Left ventricle myocardium inferior (tissue), 1 donor: ENCODE data around the gene RREB1. TPM values are rescaled to one million over a fixed set of nuclear protein-coding genes. Genes with fewer than 3 reads are reported as not detected.

Experiments used
- DNase-seq: peaks from one replicate; pipeline ENCODE4 v3.0.0-alpha.2; 2020
- H3K27ac ChIP-seq: fragments of 200-600 bp; replicated peaks from 2 replicates; pipeline ENCODE4 v1.8.0; 2021
- H3K27me3 ChIP-seq: fragments of 200-600 bp; 2 replicates; pipeline ENCODE4 v1.8.0; 2021; ENCODE audit warnings: low read depth
- H3K36me3 ChIP-seq: fragments of 200-600 bp; 2 replicates; pipeline ENCODE4 v1.8.0; 2021
- H3K4me1 ChIP-seq: fragments of 200-600 bp; 2 replicates; pipeline ENCODE4 v1.8.0; 2021
- H3K4me3 ChIP-seq: fragments of 200-600 bp; 2 replicates; pipeline ENCODE4 v1.8.0; 2021; ENCODE audit warnings: mild to moderate bottlenecking, moderate library complexity
- H3K9me3 ChIP-seq: fragments of 200-600 bp; replicated peaks from 2 replicates; pipeline ENCODE4 v1.8.0; 2021
- CTCF ChIP-seq: fragments of 200-600 bp; IDR thresholded peaks from 2 replicates; pipeline ENCODE4 v1.8.0; 2021; ENCODE audit warnings: antibody characterized with exemption, mild to moderate bottlenecking, borderline replicate concordance
- intact Hi-C: fragments of 100-400 bp; cut with micrococcal nuclease; formaldehyde crosslinking; loops from one replicate; pipeline ENCODE4 v1.11.0; 2022
- total RNA-seq: library from RNA; stranded (reverse); fragmentation: NEBNext Ultra II Directional; extraction: Animal tissue kit (Norgen Biotek cat#: 25700); gene quantifications from one replicate; pipeline ENCODE4 v1.2.1, GENCODE V29; 2021
- donor health status: DM: no; HTN: yes; CAD: no; lungs with severe emphysema.

RREB1 gene
- total RNA-seq, 1 donor from 2014 or later = 33.3 TPM

DNA sequence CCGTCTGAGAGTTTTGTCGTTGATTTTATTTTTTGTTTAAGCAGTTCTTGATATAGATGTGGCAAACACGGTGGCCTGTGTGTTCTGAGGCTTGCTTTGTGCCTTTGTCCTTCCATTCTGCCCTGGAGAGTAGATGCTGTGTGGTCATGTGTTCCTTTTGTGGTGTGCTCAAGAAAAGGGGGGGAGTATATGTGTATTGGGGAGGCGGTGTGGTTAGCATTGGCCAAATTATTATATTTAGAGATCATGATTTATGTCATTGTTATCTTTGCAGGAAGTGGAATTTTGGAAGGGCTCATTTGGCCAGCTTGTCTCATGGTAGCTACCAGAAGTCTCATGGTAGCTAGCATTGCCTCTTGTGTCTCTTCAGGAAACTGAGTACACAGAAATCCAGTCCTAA is 16.4 kb downstream of the RREB1 start:
- H3K27ac ChIP-seq = peak overlapping the region; percentile 36
- no peak for TF ChIP-seq CTCF

DNA sequence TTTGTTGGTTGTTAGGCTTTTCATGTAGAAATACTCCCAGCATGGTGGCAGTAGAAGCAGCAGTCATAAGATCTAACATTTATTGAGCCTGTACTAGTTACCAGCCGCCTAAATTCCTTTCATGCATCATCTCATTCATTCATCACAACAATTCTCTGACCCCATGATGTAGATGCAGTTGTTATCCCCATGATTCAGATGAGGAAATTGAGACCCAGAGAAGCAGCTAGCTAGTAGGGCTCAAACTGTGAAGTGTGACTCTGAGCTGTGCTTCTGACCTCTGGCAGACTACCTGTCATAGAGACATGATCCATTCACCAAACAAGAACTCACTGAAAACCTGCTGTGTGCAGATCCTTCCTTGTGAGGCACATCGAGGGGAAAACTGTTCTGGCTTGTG is 16.9 kb downstream of the RREB1 start:
- Histone ChIP-seq H3K9me3 (no peaks in the 10 kb centered on the region), H3K4me3 (no peak overlapping the region), H3K27ac (peak overlapping the region; percentile 36), H3K27me3 (no peaks in the 10 kb centered on the region), H3K36me3 (no peaks in the 10 kb centered on the region), H3K4me1 (peaks cover 87% of the 10 kb centered on the region)
- no peak for TF ChIP-seq CTCF
- intact Hi-C loops = no loop called here
- no peak for DNase-seq

More for the DNA sequence above, 16.4 kb downstream of the RREB1 start:
- peaks cover 87% of the 10 kb centered on the region for H3K4me1 ChIP-seq
- DNase-seq = no peak
- no peak overlapping the region for H3K4me3 ChIP-seq
- no peaks in the 10 kb centered on the region for H3K9me3 ChIP-seq
- intact Hi-C loops = no loop called here
- no peaks in the 10 kb centered on the region for H3K36me3 ChIP-seq
- H3K27me3 ChIP-seq = no peaks in the 10 kb centered on the region

DNA sequence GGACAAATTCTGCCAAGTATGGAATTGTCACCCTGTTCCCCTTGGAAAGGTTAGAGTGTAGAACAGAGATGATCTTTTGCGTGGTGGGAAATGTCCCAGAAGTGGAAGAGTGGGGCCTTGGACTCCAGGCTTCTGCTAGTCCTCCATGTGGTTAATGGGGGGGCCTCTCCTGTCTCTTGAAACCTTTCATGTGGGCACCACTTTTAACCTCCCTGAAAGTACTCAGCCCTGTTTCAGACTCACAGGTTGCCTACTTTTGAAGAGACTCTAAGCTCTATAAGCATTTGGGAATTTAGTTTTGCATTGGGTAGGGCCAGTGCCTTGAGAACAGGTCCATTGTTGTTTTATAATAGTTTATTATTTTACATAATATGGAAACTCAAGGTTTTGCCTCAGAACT is 17.5 kb downstream of the RREB1 start:
- Histone ChIP-seq H3K9me3 (no peaks in the 10 kb centered on the region), H3K27ac (peak overlapping the region; percentile 36), H3K27me3 (no peaks in the 10 kb centered on the region), H3K36me3 (no peaks in the 10 kb centered on the region), H3K4me1 (peaks cover 87% of the 10 kb centered on the region), H3K4me3 (no peak overlapping the region)
- intact Hi-C loops = no loop called here
- no peak for DNase-seq
- no peak for TF ChIP-seq CTCF

DNA sequence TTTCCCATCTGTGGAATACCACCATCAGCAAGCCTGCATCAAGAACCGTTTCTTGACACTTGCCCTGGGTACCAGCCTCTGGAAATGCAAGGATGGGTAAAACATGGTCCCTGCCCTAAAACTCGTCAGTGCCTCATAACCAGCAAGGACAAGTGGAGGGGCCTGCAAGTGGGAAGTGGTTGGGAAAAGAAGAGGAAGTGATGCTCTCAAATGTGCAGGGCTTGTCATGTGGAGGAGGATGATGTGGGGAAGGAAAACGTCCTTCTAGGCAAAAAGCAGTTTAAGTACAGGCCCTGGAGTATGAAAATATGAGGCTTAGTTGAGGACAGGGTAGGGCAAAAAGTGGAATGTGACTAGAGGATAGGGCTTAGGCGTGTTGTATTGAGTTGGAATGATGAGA is 19.0 kb downstream of the RREB1 start:
- no peaks in the 10 kb centered on the region for H3K9me3 ChIP-seq
- intact Hi-C loops = no loop called here
- no peak overlapping the region for H3K4me3 ChIP-seq
- peaks cover 95% of the 10 kb centered on the region for H3K4me1 ChIP-seq
- peak overlapping the region; percentile 29 for H3K27ac ChIP-seq
- DNase-seq = no peak
- no peaks in the 10 kb centered on the region for H3K36me3 ChIP-seq
- no peaks in the 10 kb centered on the region for H3K27me3 ChIP-seq
- TF ChIP-seq CTCF = no peak

- Histone ChIP-seq H3K27me3 (no peaks in the 10 kb centered on the region), H3K9me3 (no peaks in the 10 kb centered on the region), H3K4me1 (peaks cover 90% of the 10 kb centered on the region), H3K27ac (peak overlapping the region; percentile 29), H3K36me3 (no peaks in the 10 kb centered on the region), H3K4me3 (no peak overlapping the region)
- intact Hi-C loops = no loop called here
- TF ChIP-seq CTCF = no peak
- DNase-seq = no peak
Measured at GRCh38 chr6:7127680-7128079, 19.9 kb downstream of the RREB1 start.

DNA sequence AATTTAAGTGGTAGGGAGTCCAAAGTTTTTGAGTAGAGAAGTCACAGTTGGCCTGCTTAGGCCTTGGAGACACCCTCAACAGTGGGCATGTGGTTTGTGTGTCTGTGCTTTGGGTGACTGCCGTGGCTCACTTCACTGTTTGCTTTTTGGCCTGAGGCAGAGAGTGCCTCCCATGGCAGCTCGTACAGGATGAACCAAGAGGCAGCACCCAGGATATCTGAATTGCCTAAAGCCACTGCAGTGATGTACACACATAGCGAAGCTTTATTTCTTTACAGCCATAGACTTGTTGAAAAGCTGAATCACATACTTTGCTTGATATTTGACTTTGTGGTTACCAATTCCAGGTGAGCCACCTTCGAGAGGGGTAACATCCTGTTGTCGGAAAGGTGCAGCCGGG is 21.6 kb downstream of the RREB1 start:
- peak overlapping the region; percentile 24 for H3K27ac ChIP-seq
- no peak for TF ChIP-seq CTCF
- H3K4me3 ChIP-seq = no peak overlapping the region
- intact Hi-C loops = no loop called here
- H3K9me3 ChIP-seq = no peaks in the 10 kb centered on the region
- DNase-seq = no peak
- H3K36me3 ChIP-seq = no peaks in the 10 kb centered on the region
- no peaks in the 10 kb centered on the region for H3K27me3 ChIP-seq
- H3K4me1 ChIP-seq = peaks cover 75% of the 10 kb centered on the region
